GDM1 (cell line): ENCODE results near the gene SRSF4.
"Not testable (repeated sequence)": the region's sequence is repeated elsewhere in the genome, so short reads cannot be mapped to it uniquely, and the experiment has no call there.

Experiments used
- DNase-seq: peaks from one replicate; lab custom pipeline; 2025; lab: John Stamatoyannopoulos, UW

The SRSF4 gene

DNA sequence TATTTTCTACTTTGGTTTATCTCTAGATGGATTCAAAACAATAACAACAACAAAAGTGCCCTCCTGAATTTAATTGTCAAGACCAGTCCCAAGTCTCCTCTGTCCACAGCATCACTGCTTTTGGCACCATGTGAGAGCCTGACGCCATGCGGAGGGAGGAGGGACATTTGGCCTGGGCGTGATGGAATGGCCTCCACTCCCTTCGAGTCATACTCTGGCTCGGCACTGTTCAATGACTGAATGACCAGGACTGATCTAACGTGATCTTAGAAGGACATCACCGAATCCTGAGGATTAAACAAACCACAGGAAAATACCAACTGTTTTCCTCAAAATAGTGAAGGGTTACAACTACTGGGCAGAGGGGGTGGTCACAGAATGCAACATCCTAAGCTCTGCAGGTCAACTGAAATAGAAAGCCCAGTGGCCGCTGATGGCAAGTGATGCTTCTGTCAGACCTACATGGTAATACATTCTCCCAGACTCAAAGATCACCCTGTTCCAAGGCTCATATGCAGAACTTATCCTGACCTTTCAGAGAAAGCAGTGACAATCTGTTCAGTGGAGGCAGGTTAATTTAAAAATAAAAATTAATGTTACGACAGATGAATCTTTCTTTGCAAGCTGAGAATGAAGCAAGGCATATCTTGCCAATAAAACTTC lies 19.1 kb downstream of the SRSF4 start:
- no peak for DNase-seq

DNA sequence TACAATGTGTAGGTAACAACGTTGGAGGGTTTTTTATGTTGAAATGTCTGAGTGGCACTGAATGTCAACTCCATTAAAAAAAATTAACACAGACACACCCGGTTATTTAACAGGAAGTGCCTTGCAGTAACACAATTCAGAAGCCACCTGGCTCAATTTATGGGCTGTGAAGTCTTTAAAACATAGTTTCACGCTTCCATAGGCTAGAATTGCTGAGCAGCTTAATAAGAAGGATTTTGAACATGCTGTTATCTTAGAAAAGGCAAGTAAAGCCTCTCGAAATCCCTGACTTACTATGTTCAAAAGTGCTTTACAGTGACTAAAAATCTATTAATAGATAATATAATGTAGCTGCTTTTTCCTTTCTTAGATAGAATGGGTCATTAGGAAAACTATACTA lies 19.7 kb downstream of the SRSF4 start:
- no peak for DNase-seq

GRCh38 chr1:29159773-29160172 lies 21.9 kb downstream of the SRSF4 start:
- no peak for DNase-seq

- no peak for DNase-seq
Observed at GRCh38 chr1:29157269-29157601, 24.5 kb downstream of the SRSF4 start.

DNA sequence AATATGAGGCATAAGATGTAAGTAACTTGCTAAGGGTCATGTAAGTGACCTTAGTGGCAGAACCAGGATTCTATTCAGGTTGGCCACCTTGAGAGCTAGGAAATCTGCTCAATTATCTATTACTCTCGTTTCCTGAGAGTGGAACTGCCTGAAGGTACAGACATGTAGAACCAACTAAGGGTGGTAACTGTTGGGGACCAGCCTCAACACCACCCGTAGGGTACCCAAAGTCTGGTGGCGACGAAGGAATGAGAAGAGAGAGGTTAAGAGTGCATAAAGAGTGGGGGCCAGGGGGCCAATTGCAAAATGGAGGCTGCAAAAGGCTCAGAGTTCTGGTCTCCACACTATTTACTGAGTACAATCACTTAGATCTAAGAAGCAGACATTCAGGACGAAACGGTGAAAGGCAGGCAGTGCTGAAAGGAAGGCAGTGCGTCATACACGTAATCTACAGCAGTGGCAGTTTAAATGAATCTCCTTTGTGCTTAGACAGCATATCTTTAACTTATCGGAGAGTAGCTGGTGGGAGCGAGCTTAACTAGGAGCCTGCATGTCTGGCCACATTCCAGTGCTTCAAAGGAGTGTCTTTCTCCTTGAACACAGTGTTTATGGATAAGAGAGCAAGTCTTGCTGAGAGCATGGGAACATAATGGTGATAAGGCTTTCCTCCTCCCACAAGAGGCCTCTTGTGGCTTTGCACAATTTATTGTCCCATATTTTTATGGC lies 25.0 kb downstream of the SRSF4 start:
- DNase-seq = no peak

GRCh38 chr1:29152046-29152805 lies 29.5 kb downstream of the SRSF4 start:
- DNase-seq = no peak

DNA sequence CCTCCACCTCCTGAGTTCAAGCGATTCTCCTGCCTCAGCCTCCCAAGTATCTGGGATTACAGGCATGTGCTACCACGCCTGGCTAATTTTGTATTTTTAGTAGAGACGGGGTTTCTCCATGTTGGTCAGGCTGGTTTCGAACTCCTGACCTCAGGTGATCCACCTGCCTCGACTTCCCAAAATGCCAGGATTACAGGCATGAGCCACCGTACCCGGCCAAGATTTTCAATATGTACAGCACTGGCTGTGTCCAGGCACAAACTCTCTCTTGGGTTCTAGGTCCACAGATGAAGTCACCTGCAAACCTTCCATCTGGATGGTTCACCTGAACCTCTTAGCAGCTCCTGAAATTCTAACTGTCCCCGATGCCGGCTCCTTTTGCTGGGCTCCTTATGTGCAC lies 31.4 kb downstream of the SRSF4 start:
- not testable (repeated sequence) for DNase-seq

- no peak for DNase-seq
Observed at GRCh38 chr1:29148656-29149491, 32.8 kb downstream of the SRSF4 start.

DNA sequence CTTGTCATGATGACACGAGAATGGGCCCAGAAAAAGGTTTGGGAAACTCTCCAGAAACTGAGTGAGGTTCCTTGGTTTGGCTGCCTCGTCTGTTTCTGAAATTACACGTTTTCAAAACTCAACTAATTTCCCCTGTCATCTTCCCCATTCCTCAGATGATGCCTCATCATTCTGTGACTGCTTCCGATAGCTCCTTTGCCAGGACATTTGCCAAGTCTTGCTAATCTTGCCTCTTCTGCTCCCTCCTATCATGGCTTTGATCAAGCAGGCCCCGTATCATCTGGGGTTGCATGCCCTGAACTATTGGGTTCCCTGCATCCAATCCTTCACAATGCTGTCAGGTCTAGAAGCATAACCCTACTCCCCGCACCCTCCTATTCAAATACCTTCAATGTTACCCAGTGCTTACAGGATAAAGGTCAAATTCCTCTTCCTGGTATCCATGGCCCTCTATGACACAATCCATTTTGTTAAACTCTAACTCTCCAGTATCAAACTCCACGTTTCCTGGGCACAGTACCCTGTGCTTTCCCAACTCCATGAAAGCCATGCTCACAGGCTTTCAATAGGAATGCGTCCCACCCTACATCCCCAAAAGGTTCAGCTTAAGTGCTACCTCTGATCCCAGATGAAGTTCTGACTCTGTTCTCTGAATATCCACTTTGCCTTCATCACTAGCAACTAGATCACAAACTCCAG lies 35.8 kb downstream of the SRSF4 start:
- DNase-seq = no peak

DNA sequence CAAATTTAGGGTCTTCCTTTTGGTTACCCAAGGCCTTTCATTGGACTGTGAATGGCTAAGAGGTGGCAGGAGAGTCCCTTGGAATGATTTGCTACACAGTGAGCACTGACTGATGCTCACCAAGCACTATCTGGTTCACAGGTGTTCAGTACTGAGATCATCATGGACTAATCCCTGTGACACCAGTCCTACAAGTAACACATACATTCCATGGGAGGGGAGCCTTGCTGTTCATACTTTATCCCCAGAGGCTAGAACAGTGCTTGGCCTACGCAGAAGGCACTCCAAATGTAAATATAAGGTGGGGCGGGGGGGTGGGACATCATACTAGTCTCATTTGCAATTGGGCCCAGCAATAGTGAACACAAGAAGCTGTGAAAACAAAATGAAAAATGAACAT lies 37.5 kb downstream of the SRSF4 start:
- no peak for DNase-seq

- no peak for DNase-seq
Observed at GRCh38 chr1:29142714-29143113, 39.0 kb downstream of the SRSF4 start.

- DNase-seq = no peak
Observed at GRCh38 chr1:29136391-29136915, 45.2 kb downstream of the SRSF4 start.

DNA sequence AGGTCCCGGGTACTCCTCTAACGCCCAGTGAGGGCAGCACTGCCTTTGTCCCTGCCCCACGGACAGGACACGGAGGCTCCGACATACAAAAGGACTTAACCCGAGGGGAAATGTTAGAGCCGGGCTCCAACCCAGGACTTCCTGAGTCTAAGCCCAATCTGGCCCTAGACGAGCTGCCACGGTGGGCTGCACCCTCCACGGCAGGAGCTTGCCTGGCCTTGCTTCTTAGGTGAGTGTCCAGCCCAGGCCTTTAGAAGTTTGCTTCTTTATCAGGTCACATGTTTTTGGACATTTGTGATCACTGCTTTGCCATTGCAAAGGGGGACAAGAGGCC lies 47.0 kb downstream of the SRSF4 start:
- no peak for DNase-seq

DNA sequence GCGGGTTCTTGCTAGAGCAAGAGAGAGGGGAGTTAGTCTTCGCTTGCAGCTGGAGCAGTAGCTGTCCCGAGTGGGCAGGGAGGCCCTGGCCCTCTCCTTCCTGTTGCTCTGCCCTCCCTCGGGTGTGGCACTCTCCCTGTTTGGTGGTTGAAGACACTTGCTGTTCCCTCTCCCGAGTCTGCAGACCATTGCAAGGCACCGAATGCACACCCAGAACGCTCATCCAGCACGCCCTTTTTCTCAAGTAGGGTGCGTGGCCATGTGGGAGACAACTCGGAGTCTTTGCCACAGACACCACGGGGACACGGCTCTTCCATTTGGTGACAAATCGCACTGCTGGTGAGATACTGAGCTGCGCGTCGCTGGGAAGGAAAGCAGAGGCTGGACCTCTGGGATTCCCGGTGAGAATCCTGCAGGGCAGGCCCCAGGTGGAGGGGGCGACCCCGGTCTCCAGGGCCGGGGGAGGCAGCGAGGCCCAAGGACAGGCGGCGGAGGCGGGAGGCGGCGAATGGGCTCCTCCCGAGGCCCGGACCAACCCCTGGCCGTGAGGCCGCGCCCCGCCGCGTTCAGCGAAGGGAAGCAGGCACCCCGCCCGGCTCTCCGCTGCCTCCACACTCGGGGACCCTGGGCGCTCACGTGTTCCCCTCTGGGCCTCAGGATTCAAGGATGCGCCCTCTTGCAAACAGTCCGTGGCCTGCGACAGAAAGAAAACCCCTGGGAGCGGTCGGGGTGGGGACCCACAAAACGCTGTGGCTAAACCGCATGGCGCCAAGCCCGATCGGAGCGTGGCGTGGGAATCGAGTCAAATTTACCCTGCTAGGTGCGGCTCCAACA lies 47.6 kb downstream of the SRSF4 start:
- DNase-seq = no peak

- not testable (repeated sequence) for DNase-seq
Observed at GRCh38 chr1:29131056-29131455, 50.6 kb downstream of the SRSF4 start.

DNA sequence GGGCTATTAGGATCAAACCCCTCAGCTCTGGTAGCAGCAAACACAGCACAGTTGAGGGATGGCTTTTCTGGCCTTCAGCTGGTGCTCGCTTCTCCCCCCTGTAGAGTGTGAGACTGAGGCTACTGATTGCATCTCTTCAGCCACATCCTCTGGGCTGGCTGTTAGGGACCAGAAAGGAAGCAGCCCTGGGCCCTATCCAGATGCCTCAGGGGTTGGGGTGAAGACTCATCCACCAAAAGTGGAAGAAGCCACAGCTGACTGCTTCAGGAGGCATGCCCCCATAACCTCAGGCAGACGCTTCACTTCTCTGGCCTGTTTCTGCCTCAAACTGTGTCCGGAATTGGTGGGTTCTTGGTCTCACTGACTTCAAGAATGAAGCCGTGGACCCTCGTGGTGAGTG lies 51.8 kb downstream of the SRSF4 start:
- DNase-seq = no peak

DNA sequence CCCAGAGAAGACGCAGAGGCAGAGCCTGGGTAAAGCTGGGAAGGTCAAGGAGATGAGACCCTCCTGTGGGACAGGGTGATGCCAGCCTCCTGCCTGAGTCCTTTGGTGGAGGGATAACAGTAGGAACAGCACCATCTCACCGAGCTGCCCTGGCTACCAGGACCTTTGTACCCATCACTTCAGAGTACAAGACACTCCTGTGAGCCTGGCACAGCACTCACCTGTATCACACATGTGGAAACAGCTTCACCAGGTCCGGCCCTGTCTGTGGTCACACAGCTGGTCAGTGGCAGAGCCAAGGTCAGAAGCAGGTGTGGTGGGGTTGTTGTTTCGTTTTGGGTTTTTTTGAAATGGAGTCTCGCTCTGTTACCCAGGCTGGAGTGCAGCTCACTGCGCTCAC lies 53.0 kb downstream of the SRSF4 start:
- no peak for DNase-seq

- DNase-seq = no peak
Observed at GRCh38 chr1:29126198-29126597, 55.5 kb downstream of the SRSF4 start.

DNA sequence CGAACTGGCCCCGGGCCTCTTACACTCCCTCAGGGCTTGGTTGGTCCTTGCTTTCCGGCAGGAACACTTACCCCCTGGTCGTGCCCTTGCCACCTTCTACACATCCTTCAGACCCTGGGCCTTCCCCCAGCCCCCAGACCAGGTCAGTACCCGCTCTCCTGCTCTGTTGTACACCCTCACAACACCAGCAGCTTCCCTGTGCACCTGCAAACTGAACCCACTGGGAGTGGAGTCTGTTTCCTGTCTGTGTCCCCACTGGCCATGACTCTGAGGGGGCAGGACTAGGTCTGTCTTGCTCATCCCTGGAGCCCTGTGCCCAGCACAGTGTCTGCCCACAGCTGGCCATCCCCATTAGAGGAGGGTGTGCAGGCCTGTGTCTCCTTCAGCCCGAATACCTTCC lies 55.9 kb downstream of the SRSF4 start:
- no peak for DNase-seq

GRCh38 chr1:29125237-29125641 lies 56.5 kb downstream of the SRSF4 start:
- no peak for DNase-seq
